Stimulated activated CD4-positive, alpha-beta T cell treated with anti-CD3 and anti-CD28 coated beads, TNF-alpha, amount 100 ng/mL, for 24 hours (primary cell): ENCODE measurements around the gene CLIC4.
"Not testable (repeated sequence)": the region's sequence is repeated elsewhere in the genome, so short reads cannot be mapped to it uniquely, and the experiment has no call there.

Experiments
- DNase-seq, 3 experiments: peaks; one replicate each; pipeline ENCODE4 v3.0.0-alpha.2; 2020; ENCODE audit warnings: low read depth in 3 of 3

CLIC4 gene

DNA sequence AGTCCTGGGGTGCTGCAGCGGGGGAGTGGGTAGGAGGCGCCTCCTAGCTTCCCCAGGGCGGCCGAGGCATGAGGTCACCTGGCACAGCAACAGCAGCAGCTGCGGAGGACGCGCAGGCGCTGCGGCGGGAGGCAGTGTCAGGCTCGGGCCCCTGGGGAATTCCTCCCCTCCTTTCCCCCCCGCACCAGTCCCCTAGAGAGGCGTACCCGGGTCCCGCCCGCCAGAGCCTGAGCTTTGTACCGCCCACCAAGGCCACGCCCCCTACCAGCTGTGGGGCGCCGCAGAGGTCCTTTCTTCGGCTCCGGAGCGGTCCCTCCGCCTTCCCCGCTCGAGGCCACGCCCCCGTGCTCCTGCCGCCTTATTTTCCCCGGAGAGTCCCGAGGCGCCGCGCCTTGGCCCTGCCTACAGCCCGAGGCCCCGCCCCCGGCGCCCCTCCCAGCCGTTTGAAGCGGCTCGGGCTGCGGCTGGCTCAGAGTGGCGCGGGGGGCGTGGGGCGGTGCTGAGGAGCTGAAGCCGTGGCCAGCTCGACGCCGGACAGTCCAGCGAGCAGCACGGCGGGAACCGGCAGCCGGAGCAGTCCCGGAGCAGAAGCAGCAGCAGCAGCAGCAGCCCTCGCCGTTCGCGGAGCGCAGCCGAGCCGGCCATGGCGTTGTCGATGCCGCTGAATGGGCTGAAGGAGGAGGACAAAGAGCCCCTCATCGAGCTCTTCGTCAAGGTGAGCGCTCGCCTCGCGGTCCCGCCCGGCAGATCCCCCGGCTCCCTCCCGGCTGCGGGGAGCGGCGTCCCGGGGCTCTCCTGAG, at the start of gene CLIC4:
TSS of gene CLIC4 (plus strand) at position 537 of the 800 bp plus-strand sequence. CDS start at position 644, 107 bp downstream.
- DNase-seq: peak; percentile 98 to 100 (median 99)

DNA sequence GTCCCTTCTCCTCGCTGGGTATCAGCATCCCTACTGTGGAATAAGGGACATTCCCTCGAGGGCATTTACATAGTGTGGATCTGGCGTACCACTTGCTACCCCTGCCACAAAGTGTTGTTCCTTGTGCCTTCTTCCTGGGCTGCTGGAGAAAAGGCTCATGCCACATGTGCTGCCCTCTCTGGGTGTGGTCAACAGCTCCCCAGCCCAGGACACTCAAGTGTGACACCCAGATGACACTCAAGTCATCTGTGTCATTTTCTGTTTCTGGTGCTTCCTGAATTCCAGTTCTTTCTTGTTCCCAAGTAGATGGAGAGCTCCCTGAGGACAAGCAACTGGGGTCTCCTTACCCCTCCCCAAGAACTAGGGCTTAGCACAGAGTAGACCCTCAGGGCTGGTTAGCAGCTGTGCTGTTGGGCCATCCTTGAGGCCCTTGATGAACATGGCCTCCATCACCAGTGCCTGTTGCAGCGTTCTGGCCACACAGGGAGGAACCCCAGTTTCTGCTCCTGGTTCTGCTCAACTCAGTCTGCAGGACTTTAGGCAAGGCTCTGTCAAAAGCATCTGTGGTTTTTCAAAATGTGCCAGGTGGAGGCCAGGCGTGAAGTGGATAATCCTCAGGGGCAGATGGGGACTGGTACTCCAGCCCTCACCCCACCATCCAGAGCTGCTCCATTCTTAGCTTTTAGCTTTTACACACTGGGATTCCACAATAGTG, 49.0 kb upstream of the CLIC4 start:
- no peak for DNase-seq

DNA sequence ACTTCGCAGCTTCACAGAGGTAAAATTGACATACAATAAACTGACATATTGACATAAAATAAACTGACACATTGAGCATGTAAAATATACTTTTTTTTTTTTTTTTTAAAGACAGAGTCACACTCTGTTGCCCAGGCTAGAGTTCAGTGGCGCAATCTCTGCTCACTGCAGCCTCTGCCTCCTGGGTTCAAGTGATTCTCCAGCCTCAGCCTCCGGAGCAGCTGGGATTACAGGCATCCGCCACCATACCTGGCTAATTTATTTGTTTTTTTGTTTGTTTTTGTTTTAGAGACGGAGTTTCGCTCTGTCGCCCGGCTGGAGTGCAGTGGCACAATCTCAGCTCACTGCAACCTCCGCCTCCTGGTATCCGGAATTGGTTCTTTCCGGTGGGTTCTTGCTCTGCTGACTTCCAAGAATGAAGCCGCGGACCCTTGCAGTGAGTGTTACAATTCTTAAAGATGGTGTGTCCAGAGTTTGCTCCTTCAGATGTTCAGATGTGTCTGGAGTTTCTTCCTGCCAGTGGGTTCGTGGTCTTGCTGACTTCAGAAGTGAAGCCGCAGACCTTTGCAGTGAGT, 48.4 kb upstream of the CLIC4 start:
- DNase-seq: no peak

DNA sequence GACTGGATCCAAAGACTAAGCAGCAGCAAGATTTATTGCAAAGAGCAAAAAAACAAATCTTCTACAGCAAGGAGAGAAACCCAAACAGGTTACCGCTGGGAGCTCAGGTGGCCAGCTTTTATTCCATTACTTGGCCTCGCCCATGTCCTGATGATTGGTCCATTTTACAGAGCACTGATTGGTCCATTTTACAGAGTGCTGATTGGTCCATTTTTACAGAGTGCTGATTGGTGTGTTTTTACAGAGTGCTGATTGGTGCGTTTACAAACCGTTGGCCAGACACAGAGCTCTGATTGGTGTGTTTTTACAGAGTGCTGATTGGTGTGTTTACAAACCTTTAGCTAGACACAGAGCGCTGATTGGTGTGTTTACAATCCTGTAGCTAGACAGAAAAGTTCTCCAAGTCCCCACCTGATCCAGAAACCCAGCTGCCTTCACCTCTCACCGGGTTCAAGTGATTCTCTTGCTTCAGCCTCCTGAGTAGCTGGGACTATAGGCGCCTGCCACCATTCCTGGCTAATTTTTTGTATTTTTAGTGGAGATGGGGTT, 47.7 kb upstream of the CLIC4 start:
- DNase-seq: not testable (repeated sequence)

DNA sequence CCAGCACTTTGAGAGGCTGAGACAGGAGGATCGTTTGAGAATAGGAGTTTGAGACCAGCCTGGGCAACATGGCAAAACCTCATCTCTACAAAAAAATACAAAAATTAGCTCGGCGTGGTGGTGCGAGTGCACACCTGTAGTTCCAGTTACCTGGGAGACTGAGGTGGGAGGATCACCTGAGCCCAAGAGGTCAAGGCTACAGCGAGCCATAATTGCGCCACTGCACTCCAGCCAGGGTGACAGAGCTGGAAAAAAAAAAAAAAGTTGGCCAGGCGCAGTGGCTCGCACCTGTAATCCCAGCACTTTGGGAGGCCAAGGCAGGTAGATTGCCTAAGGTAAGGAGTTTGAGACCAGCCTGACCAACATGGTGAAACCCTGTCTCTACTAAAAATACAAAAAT, 46.9 kb upstream of the CLIC4 start:
- not testable (repeated sequence) for DNase-seq

DNA sequence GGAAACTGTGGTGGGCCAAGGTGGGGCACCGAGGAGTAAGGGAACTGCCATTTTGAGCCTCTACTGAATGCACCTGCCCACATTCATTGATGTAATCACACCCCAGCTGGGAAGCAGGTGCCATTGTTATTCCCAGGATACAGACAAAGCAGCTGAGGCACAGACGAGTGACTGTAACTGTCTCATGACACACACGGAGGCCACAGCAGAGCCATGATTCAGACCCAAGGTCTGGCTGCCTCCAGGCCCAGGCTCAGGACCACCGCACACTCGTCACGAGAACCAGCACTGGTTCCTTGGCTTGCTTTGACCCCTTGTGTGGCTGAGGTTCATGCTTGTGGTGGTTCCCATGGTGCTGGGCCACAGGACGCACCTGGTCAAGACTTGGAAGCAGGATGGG, 45.6 kb upstream of the CLIC4 start:
- no peak for DNase-seq

DNA sequence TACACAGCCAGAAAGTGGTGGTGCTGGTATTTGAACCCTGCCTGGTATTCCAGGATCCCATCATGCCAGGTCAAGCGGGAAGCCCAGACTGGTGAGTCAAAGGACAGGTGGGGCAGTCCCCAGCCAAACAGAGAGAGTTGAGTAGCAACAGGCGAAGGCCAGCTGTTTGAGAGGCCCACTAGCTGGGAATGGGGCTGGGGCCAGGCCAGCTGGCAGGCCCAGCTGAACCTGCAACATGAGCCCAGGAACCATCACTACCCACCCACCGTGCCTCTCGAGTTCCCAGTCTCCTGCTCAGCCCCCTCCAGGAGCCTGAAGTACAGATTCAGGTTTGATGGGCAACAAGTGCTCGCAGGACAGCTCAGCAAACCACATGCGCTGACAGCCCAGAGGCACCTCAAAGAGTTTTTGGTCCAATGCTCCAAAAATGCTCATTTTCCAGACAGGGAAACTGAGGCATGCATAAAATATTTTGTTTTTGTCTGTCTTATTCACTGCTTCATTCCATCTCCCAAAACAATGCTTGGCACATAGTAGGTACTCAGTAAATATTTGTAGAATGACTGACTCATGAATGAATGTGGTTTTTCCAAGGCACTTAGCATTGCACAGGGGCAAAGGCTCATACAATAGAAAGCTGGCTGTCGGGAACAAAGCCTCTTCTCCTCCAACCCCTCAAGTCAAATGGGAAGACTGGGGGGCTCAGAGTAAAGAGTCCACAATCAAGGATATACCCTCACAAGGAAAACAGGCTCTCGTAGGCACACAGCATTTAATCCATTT, 42.5 kb upstream of the CLIC4 start:
- DNase-seq: no peak

DNA sequence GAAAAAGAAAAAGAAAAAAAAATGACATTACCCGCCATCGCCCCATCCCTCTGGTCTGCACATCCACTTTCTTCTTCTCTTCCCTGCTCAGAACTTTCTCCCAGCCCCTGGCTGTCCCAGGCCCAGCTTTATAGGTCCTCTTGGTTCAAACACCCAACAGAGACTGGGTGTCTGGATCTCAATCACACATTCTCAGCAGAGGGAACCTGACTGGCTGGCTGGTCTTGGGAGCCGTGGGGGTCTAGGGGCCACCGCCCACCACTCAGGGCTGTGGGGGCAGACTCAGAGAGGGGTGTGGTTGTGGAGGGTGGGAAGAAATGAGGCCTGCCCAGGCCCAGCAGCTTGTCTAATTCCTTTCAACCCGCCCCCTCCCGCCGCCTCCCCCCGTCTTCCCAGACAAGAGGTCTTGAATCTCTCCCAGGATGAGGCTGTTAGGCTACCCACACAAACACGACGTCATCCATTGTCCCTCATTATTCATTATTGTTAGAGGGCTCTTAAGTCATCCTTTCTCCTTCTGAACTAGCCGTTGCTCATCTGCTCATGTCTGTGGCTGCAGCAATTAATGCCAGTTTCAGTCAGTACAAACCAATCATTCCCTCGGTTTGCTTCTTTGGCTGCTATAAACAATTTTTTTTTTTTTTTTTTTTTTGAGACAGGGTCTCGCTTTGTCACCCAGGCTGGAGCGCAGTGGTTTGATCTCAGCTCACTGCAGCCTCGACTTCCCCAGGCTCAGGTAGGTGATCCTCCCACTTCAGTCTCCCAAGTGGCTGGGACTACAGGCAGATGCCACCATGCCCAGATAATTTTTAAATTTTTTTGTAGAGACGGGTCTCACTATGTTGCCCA, 40.6 kb upstream of the CLIC4 start:
- DNase-seq: no peak

DNA sequence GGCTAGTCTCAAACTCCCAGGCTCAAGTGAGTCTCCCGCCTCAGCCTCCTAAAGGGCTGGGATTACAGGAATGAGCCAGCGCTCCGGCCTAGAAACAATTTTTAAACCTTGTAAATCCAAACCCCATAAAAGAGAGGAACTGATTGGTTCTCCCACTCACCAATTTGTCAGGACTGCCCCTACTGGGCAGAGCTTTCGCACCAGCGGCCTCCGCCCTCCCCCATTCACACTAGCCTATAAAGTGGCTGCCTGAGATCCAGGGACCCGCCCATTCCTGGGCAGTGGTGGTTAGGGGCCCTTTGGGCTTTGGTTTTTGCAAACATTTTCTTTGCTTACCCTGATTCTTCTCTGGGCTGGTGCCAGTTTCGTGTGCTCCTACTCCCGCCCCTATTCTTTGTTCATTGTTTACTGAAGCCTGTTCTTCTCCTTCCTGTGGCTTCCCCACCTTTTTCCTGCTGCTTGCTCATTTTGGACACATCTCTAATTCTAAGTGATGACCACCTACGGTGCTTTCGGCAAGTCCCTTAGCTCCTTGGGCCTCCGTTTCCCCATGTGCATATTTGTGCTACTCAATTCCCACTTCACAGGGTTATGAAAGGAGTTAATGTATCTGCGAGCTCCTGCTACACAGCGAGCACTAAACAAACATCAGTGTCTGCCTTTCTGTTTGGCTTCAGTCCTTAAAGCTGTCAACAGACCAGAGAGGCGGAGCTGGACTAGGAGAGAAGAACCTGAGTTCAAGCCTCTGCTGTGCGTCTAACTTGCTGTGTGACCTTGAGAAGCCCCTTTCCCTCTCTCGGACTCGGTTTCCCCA, 39.8 kb upstream of the CLIC4 start:
- DNase-seq: peak in 1 of 3 experiments; percentile 16

DNA sequence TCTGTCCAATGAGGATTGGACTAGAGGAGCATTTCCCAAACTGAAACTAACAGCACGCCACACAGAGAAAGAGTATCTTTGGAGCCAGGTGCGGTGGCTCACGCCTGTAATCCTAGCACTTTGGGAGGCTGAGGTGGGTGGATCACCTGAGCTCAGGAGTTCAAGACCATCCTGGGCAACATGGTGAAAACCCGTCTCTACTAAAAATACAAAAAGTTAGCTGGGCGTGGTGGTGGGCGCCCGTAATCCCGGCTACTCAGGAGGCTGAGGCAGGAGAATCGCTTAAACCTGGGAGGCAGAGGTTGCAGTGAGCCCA, 39.2 kb upstream of the CLIC4 start:
- not testable (repeated sequence) for DNase-seq

DNA sequence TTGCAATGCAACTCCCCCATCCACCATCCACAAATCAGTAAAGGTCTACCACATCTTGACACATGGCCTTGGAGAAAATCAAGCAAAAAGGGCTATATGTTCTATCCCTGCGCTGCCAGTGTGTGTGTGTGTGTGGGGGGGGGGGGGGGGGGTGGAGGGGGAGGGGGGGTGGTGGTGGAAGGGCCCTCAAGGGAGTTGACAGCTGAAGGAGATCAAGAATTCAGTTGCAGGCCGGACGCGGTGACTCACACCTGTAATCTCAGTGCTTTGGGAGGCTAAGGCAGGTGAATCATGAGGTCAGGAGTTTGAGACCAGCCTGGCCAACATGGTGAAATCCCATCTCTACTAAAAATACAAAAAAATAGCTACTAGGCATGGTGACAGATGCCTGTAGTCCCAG, 37.6 kb upstream of the CLIC4 start:
- DNase-seq: no peak

DNA sequence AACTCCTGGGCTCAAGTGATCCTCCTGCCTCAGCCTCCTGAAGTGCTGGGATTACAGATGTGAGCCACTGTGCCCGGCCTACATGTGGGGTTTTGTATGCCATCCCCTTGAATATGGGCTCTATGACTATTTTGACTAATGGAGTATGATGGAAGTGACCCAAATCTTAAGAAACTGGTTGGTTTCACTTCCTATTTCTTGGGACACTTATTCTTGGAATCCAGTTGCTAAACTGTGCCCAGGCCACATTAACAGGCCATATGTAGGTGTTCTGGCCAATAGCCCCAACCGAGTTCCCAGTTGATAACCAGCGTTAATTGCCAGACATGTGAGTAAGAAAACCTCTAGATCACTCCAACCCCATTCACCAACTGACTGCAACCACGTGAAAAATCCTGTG, 36.3 kb upstream of the CLIC4 start:
- DNase-seq: no peak

DNA sequence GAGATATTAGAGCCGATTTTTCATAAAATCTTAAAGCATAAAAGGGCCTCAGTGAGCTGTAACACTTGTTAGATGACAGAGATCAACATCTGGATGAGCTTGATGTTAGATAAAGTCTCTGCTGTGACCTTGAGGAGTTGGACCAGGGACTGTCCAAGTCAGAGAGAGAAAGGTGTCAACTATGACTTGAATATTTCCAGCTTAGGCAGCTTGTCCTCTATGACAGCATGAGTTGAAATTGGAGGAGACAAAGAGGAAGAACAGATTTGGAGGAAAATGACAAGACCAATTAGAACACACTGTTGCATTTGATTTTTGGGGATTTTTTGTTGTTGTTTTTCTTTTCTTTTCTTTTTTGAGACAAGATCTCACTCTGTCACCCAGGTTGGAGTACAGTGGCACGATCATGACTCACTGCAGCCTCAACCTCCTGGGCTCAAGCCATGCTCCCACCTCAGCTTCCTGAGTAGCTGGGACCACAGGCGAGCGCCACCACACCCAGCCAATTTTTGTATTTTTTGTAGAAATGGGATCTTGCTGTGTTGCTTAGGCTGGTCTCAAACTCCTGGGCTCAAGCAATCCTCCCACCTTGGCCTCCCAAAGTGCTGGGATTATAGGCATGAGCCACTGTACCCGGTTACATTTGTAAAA, 35.3 kb upstream of the CLIC4 start:
- no peak for DNase-seq

DNA sequence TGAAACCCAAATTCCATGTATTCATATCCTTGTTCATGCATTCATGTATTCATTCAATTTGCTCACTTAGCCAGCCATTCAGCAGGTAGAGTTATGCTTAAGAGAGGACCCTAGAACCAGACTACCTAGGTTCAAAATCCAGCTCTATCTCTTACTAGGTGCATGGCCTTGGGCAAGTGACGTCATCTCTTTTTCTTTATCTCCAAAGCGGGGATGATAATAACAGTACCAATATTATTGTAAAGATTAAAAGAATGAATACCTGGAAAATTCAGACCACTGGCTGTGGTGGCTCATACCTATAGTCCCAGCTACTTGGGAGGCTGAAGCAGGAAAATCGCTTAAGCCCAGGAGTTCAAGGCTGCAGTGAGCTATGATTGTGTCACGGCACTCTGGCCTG, 33.9 kb upstream of the CLIC4 start:
- no peak for DNase-seq

DNA sequence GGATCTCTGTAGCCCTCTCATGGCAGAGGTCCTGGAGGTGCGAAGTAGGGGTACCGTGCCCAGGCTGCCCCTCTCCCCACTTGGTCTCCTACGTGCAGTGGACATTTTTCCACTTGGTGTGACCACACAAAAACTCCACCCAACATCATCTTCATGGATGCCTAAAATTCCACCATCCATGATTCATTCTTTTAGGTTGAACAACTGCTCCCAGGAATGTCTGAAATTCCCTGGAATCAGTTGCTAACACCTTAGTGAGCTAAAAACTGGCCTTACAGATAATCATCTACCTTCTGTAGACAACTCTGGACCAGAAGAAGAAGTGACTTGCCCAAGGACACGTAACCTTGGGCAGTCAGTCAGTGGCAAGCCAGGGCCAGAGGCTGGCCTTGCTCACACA, 32.1 kb upstream of the CLIC4 start:
- DNase-seq: no peak

DNA sequence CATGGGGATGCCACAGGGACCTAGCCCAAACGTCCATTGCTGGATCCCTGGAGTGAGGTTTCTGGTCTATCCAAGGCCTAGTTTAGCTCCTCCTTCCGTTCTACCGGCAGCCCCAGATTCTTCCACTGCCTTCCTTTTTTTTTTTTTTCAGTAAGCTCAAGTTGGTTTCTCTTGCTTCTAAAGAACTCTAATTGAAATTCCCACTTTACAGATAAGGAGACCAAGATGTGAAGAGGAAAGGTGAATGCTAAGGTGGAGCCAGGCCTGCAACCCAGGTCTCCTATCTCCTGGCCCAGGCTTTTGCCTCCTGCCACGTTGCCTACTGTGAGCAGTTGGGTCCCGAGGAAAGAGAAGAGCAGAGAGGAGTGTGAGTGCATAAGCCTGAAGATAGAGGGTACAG, 31.5 kb upstream of the CLIC4 start:
- no peak for DNase-seq

DNA sequence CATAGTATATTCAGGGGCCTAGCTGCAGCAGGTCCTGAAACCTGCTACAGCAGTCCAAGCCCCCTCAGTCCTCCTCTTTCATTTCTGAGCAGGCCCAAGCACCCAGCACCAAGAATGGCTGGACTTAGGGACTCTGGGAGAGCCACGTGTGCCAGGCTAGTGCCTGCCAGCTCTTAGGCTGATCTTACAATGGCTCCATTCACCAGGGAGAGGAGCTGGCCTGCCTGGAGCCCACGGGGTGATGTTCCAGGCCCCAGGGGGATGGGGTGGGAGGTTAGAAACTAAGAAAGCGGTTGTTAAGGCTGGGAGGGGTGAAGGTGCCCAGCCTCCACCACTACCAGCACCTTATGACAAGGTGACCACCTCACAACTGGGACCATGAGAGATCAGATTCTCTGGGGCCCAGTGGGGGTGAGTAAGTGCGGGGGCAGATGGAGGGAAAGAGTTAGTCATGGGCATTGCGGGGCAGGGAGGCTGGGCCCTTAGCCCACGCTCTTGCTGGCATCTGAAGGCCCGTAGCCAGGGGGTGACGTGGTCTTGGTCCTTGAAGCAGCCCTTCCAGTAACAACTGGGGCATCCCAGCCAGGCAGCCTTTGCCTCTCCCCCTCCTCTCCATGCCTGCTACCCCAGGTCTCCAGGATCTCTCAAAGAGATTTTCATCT, 30.3 kb upstream of the CLIC4 start:
- peak in 1 of 3 experiments; percentile 25 for DNase-seq

DNA sequence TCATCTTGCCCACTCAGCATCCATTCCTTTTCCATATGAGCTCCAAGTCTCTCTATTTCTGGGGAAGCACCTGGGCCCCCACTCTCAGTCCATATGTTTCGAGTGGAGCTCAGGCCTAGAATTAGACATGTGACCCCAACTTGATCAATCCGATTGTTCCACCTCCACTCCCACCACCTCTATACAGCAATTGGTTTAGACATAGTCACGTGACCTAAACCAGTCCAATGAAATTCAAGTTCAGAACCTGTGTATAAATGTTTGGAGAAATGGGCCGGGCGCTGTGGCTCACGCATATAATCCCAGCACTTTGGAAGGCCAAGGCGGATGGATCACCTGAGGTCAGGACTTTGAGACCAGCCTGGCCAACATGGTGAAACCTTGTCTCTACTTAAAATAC, 29.6 kb upstream of the CLIC4 start:
- DNase-seq: no peak
